HepG2 (cell line): ENCODE results near the gene VAMP3. TPM values are rescaled to one million over a fixed set of nuclear protein-coding genes. Genes with fewer than 3 reads are reported as not detected.

Experiments used
- ATAC-seq: fragments of 200-7000 bp; cut with Tn5 transposase; 3 replicates; pipeline ENCODE4 v1.9.1; 2020; ENCODE audit warnings: mild to moderate bottlenecking, moderate library complexity
- BruUV-seq: library from RNA; stranded (reverse); fragments of 400-500 nt; replicated peaks from 2 replicates; lab custom pipeline; 2021; lab: Mats Ljungman, UMichigan
- CTCF ChIA-PET: fragments of 300-600 bp; formaldehyde crosslinking; extraction: SDS; loops from one replicate; lab custom pipeline; 2021; ENCODE audit warnings: low total read pairs, inconsistent platforms, low intra/inter-chr PET ratio; lab: Yijun Ruan, JAX
- POLR2A ChIA-PET: fragments of 350-600 bp; sonication (Branson Sonifier 250); formaldehyde crosslinking; loops from one replicate; lab custom pipeline; 2020; ENCODE audit warnings: antibody characterized with exemption, inconsistent platforms; lab: Yijun Ruan, JAX
- DNase-seq: peaks from one replicate; pipeline ENCODE4 v3.0.0-alpha.2; 2015; ENCODE audit warnings: low spot score
- FAIRE-seq: peaks from 3 replicates; lab custom pipeline; 2011; peaks lifted over from hg19 to GRCh38; lab: Jason Lieb, UNC
- H2AFZ ChIP-seq: one replicate; pipeline ENCODE4 v1.6.1; 2011; ENCODE audit warnings: low read length, inconsistent platforms
- H3K27ac ChIP-seq: fragments of 300-600 bp; 3 replicates; pipeline ENCODE4 v1.8.0; 2011; ENCODE audit warnings: mixed run types, mild to moderate bottlenecking, mixed read lengths, low read length, inconsistent platforms; ENCODE audit not compliant: insufficient read depth; ENCODE audit errors: extremely low read length
- H3K27me3 ChIP-seq, 2 experiments: fragments of 200-600 bp in 1 of 2; 2 replicates in 1 of 2; 3 replicates in 1 of 2; pipeline versions ENCODE4 v1.6.0 to v1.8.0; 2011; ENCODE audit warnings: low read length in 2 of 2, mild to moderate bottlenecking in 2 of 2, moderate library complexity in 2 of 2, inconsistent platforms in 1 of 2; ENCODE audit not compliant: insufficient read depth in 2 of 2, control insufficient read depth in 1 of 2
- H3K36me3 ChIP-seq, 2 experiments: fragments of 200-600 bp in 1 of 2; replicated peaks in 1 of 2; 2 replicates in 1 of 2; 3 replicates in 1 of 2; pipeline versions ENCODE4 v1.5.1 to v1.8.0; 2011; ENCODE audit warnings: low read length in 2 of 2, inconsistent platforms in 1 of 2; ENCODE audit not compliant: insufficient read depth in 2 of 2, control insufficient read depth in 1 of 2
- H3K4me1 ChIP-seq: 2 replicates; pipeline ENCODE4 v1.5.1; 2012; ENCODE audit warnings: low read length, inconsistent platforms; ENCODE audit not compliant: insufficient read depth
- H3K4me2 ChIP-seq: 2 replicates; pipeline ENCODE4 v1.6.0; 2011; ENCODE audit warnings: low read depth, low read length, inconsistent platforms
- H3K4me3 ChIP-seq, 3 experiments: fragments of 200-600 bp in 1 of 3; sonication (generic), shearing (Covaris generic) in 1 of 3; replicated peaks in 1 of 3; 2 replicates each; pipeline ENCODE4 v1.5.1; 2011 to 2016; ENCODE audit warnings: low read length in 3 of 3, inconsistent platforms in 2 of 3, low read depth in 2 of 3, mild to moderate bottlenecking in 2 of 3, control low read depth in 1 of 3, mixed read lengths in 1 of 3; ENCODE audit not compliant: insufficient read depth in 1 of 3
- H3K79me2 ChIP-seq: one replicate; pipeline ENCODE4 v1.6.1; 2011; ENCODE audit warnings: low read length, inconsistent platforms; ENCODE audit not compliant: insufficient read depth
- H3K9ac ChIP-seq: 2 replicates; pipeline ENCODE4 v1.6.0; 2011; ENCODE audit warnings: mild to moderate bottlenecking, low read depth, low read length, inconsistent platforms; ENCODE audit not compliant: insufficient read depth
- H3K9me3 ChIP-seq: 2 replicates; pipeline ENCODE4 v1.5.1; 2012; ENCODE audit warnings: mild to moderate bottlenecking, low read length
- H4K20me1 ChIP-seq: 2 replicates; pipeline ENCODE4 v1.6.0; 2011; ENCODE audit warnings: inconsistent platforms, mild to moderate bottlenecking, low read length, moderate library complexity; ENCODE audit not compliant: insufficient read depth
- HNF4A ChIP-seq: sonication (generic); formaldehyde crosslinking; IDR thresholded peaks from 2 replicates; pipeline ENCODE4 v1.4.0; 2020; ENCODE audit warnings: missing genetic modification reagents
- KMT2B ChIP-seq: IDR thresholded peaks from 2 replicates; pipeline ENCODE4 v1.6.1; 2016; ENCODE audit warnings: missing genetic modification reagents, missing compliant biosample characterization
- RFX1 ChIP-seq: fragments of 450-650 bp; IDR thresholded peaks from 2 replicates; pipeline ENCODE4 v1.6.1; 2017
- SKI ChIP-seq: fragments of 450-650 bp; IDR thresholded peaks from one replicate; pipeline ENCODE4 v1.6.1; 2018; ENCODE audit warnings: mild to moderate bottlenecking; ENCODE audit not compliant: partially characterized antibody
- WIZ ChIP-seq: sonication (generic); formaldehyde crosslinking; IDR thresholded peaks from 2 replicates; pipeline ENCODE4 v1.5.1; 2020; ENCODE audit warnings: mild to moderate bottlenecking, missing genetic modification reagents
- ZC3H13 ChIP-seq: sonication (generic); formaldehyde crosslinking; IDR thresholded peaks from 2 replicates; pipeline ENCODE4 v1.8.1; 2023; ENCODE audit warnings: mild to moderate bottlenecking, missing genetic modification reagents, moderate library complexity
- ZNF678 ChIP-seq: sonication (generic); formaldehyde crosslinking; IDR thresholded peaks from 2 replicates; pipeline ENCODE4 v1.4.0; 2020; ENCODE audit warnings: mild to moderate bottlenecking, missing genetic modification reagents
- WGBS: methylation state at CpG from one replicate; pipeline ENCODE4 v1.1.6; 2017; ENCODE audit warnings: low lambda C conversion rate; 5-methylcytosine and 5-hydroxymethylcytosine counted together
- in situ Hi-C: cut with HindIII; loops from 2 replicates; pipeline ENCODE4 v1.10.0; 2017; ENCODE audit warnings: low pct_unique_long_range_greater_than_20kb; ENCODE audit not compliant: extremely low pct_ligation_motif_present
- intact Hi-C: fragments of 100-400 bp; cut with micrococcal nuclease; formaldehyde crosslinking; loops from one replicate; pipeline ENCODE4 v1.10.0; 2022; ENCODE audit not compliant: unreplicated experiment
- polyA plus RNA-seq, 8 experiments: library from polyadenylated mRNA; depleted of rRNA in 3 of 8; stranded (reverse) in 7 of 8; unstranded in 1 of 8; fragments of >200 nt; fragmentation: Illumina TruSeq in 4 of 8; extraction: Trizol in 4 of 8; gene quantifications; 2 replicates each; pipeline versions ENCODE4 v1.2.1 to v1.2.3, GENCODE V29; 2011 to 2016; ENCODE audit warnings: low read depth in 4 of 8, missing spikeins in 1 of 8, mixed read lengths in 1 of 8; ENCODE audit not compliant: insufficient read depth in 1 of 8
- total RNA-seq, 5 experiments: library from RNA; depleted of rRNA; stranded (reverse); fragments of >200 nt; fragmentation: Illumina TruSeq; extraction: Trizol; gene quantifications; 2 replicates each; pipeline ENCODE4 v1.2.3, GENCODE V29; 2016; ENCODE audit warnings: low read depth in 1 of 5
- TF ChIP-seq, protein P1 (sequence below): sonication (generic); formaldehyde crosslinking; IDR thresholded peaks from 2 replicates; pipeline ENCODE4 v1.8.0; 2022; ENCODE audit warnings: mild to moderate bottlenecking, missing genetic modification reagents; ENCODE audit not compliant: insufficient replicate concordance
- TF ChIP-seq, protein P2 (sequence below): IDR thresholded peaks from 2 replicates; pipeline ENCODE4 v1.6.1; 2016; ENCODE audit warnings: low read depth, control low read depth

Gene VAMP3
- total and polyA plus RNA-seq, 2 of the 13 experiments (the other 11 are each of a cell fraction or from before 2014, with no cell fraction given): 75.3 to 88.7 TPM

DNA sequence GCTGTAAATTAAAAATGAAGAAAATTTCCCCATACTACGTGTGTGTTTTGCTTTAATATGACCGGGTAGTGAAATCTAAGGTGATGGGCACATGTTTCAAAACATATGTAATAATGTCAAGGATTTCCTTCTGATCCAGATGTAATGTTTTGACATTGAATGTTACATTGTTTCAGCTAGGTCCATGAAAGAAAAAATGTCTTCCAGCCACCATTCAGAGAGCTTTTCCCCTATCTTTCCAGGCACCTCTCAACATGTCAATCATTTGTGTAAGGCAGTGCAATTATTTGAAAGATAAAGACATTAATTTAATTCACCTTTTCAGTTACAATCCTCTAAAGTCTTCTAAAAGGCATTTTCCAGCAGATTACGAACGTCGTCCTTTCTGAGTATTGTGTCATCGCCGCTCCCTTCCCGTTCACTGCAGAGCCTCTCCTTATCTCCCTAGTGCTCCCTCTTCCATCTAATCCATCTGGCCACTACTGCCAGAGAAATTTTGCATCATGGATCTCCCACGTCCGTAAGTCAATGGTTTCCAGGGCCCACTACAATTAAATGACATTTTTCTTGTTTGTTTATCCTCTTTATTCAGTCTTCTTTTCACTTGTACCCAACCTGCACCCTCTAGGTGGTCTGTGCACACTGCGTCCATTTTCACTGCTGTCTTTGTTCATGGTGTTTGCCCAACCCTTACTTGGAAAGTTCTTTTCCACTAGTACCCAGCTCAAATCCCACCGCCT is 1.3 kb upstream of the VAMP3 start:
- Histone ChIP-seq H3K9me3 (no peaks in the 10 kb centered on the region), H2AFZ (no peak overlapping the region), H3K27me3 (no peaks in the 10 kb centered on the region; a peak in 1 of 5 replicates), H3K4me3 (no peak overlapping the region), H3K27ac (no peak overlapping the region), H3K36me3 (peaks cover 4 to 9% of the 10 kb centered on the region in 2 experiments; a peak in 3 of 5 replicates)
- no peak for FAIRE-seq
- CTCF ChIA-PET: no interaction called here
- BruUV-seq: no TSS peak
- intact Hi-C loops: no loop called here
- TF ChIP-seq ZC3H13 (no peak), RFX1 (no peak), WIZ (no peak), ZNF678 (CRISPR knock-in tag) (no peak), SKI (no peak), HNF4A (CRISPR knock-in tag) (no peak), KMT2B (no peak)
- TF ChIP-seq, protein P1, sequence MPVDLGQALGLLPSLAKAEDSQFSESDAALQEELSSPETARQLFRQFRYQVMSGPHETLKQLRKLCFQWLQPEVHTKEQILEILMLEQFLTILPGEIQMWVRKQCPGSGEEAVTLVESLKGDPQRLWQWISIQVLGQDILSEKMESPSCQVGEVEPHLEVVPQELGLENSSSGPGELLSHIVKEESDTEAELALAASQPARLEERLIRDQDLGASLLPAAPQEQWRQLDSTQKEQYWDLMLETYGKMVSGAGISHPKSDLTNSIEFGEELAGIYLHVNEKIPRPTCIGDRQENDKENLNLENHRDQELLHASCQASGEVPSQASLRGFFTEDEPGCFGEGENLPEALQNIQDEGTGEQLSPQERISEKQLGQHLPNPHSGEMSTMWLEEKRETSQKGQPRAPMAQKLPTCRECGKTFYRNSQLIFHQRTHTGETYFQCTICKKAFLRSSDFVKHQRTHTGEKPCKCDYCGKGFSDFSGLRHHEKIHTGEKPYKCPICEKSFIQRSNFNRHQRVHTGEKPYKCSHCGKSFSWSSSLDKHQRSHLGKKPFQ (CRISPR knock-in tag): no peak
- TF ChIP-seq, protein P2, sequence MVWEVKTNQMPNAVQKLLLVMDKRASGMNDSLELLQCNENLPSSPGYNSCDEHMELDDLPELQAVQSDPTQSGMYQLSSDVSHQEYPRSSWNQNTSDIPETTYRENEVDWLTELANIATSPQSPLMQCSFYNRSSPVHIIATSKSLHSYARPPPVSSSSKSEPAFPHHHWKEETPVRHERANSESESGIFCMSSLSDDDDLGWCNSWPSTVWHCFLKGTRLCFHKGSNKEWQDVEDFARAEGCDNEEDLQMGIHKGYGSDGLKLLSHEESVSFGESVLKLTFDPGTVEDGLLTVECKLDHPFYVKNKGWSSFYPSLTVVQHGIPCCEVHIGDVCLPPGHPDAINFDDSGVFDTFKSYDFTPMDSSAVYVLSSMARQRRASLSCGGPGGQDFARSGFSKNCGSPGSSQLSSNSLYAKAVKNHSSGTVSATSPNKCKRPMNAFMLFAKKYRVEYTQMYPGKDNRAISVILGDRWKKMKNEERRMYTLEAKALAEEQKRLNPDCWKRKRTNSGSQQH (CRISPR knock-in tag): no peak
- TF ChIP-seq, all 625 proteins: peak for 0
- Histone ChIP-seq H4K20me1 (peaks cover 9% of the 10 kb centered on the region; the same call in 1 of the 2 replicates), H3K9ac (no peak overlapping the region), H3K4me2 (no peak overlapping the region), H3K79me2 (peaks cover 29% of the 10 kb centered on the region), H3K4me1 (peaks cover 26% of the 10 kb centered on the region)
- WGBS: 95% methylated on average over 12 of the region's 12 CpGs
- ATAC-seq (no peak), DNase-seq (no peak)
- in situ Hi-C loops: no loop called here
- POLR2A ChIA-PET: no interaction called here
